GM12874 (cell line): ENCODE results near the gene SEC31B.

Experiments
- CTCF ChIP-seq: IDR thresholded peaks from 2 replicates; pipeline ENCODE4 v1.5.1; 2011; ENCODE audit warnings: low read depth, mild to moderate bottlenecking, control low read depth, low read length, moderate library complexity; ENCODE audit not compliant: insufficient read depth

SEC31B gene

GRCh38 chr10:100516847-100517246 lies 2.8 kb downstream of the SEC31B start:
- no peak for TF ChIP-seq CTCF

- TF ChIP-seq CTCF: no peak
Measured at GRCh38 chr10:100515612-100516011, 4.0 kb downstream of the SEC31B start.

- TF ChIP-seq CTCF: no peak
Measured at GRCh38 chr10:100510533-100511308, 8.9 kb downstream of the SEC31B start.

GRCh38 chr10:100509241-100509840 lies 10.3 kb downstream of the SEC31B start:
- TF ChIP-seq CTCF: no peak

- TF ChIP-seq CTCF: peak; percentile 39; the same call in 1 of the 2 replicates
Measured at GRCh38 chr10:100508691-100509150, 10.9 kb downstream of the SEC31B start.

- no peak for TF ChIP-seq CTCF
Measured at GRCh38 chr10:100508266-100508665, 11.4 kb downstream of the SEC31B start.

GRCh38 chr10:100507357-100507732 lies 12.3 kb downstream of the SEC31B start:
- TF ChIP-seq CTCF: no peak
